HepG2 (cell line): ENCODE results near the gene FAM117A. TPM values are rescaled to one million over a fixed set of nuclear protein-coding genes. Genes with fewer than 3 reads are reported as not detected.
A peak's percentile ranks its signal among the peaks of the same experiment; 100 is the strongest.

ENCODE experiments used
- ATAC-seq: fragments of 200-7000 bp; cut with Tn5 transposase; 3 replicates; pipeline ENCODE4 v1.9.1; 2020; ENCODE audit warnings: mild to moderate bottlenecking, moderate library complexity
- BruUV-seq: library from RNA; stranded (reverse); fragments of 400-500 nt; replicated peaks from 2 replicates; lab custom pipeline; 2021; lab: Mats Ljungman, UMichigan
- CTCF ChIA-PET: fragments of 300-600 bp; formaldehyde crosslinking; extraction: SDS; loops from one replicate; lab custom pipeline; 2021; ENCODE audit warnings: low total read pairs, inconsistent platforms, low intra/inter-chr PET ratio; lab: Yijun Ruan, JAX
- POLR2A ChIA-PET: fragments of 350-600 bp; sonication (Branson Sonifier 250); formaldehyde crosslinking; loops from one replicate; lab custom pipeline; 2020; ENCODE audit warnings: antibody characterized with exemption, inconsistent platforms; lab: Yijun Ruan, JAX
- DNase-seq: peaks from one replicate; pipeline ENCODE4 v3.0.0-alpha.2; 2015; ENCODE audit warnings: low spot score
- FAIRE-seq: peaks from 3 replicates; lab custom pipeline; 2011; peaks lifted over from hg19 to GRCh38; lab: Jason Lieb, UNC
- H2AFZ ChIP-seq: one replicate; pipeline ENCODE4 v1.6.1; 2011; ENCODE audit warnings: low read length, inconsistent platforms
- H3K27ac ChIP-seq: fragments of 300-600 bp; 3 replicates; pipeline ENCODE4 v1.8.0; 2011; ENCODE audit warnings: mixed run types, mild to moderate bottlenecking, mixed read lengths, low read length, inconsistent platforms; ENCODE audit not compliant: insufficient read depth; ENCODE audit errors: extremely low read length
- H3K27me3 ChIP-seq, 2 experiments: fragments of 200-600 bp in 1 of 2; 2 replicates in 1 of 2; 3 replicates in 1 of 2; pipeline versions ENCODE4 v1.6.0 to v1.8.0; 2011; ENCODE audit warnings: low read length in 2 of 2, mild to moderate bottlenecking in 2 of 2, moderate library complexity in 2 of 2, inconsistent platforms in 1 of 2; ENCODE audit not compliant: insufficient read depth in 2 of 2, control insufficient read depth in 1 of 2
- H3K36me3 ChIP-seq, 2 experiments: fragments of 200-600 bp in 1 of 2; replicated peaks in 1 of 2; 2 replicates in 1 of 2; 3 replicates in 1 of 2; pipeline versions ENCODE4 v1.5.1 to v1.8.0; 2011; ENCODE audit warnings: low read length in 2 of 2, inconsistent platforms in 1 of 2; ENCODE audit not compliant: insufficient read depth in 2 of 2, control insufficient read depth in 1 of 2
- H3K4me1 ChIP-seq: 2 replicates; pipeline ENCODE4 v1.5.1; 2012; ENCODE audit warnings: low read length, inconsistent platforms; ENCODE audit not compliant: insufficient read depth
- H3K4me2 ChIP-seq: 2 replicates; pipeline ENCODE4 v1.6.0; 2011; ENCODE audit warnings: low read depth, low read length, inconsistent platforms
- H3K4me3 ChIP-seq, 3 experiments: fragments of 200-600 bp in 1 of 3; sonication (generic), shearing (Covaris generic) in 1 of 3; replicated peaks in 1 of 3; 2 replicates each; pipeline ENCODE4 v1.5.1; 2011 to 2016; ENCODE audit warnings: low read length in 3 of 3, inconsistent platforms in 2 of 3, low read depth in 2 of 3, mild to moderate bottlenecking in 2 of 3, control low read depth in 1 of 3, mixed read lengths in 1 of 3; ENCODE audit not compliant: insufficient read depth in 1 of 3
- H3K79me2 ChIP-seq: one replicate; pipeline ENCODE4 v1.6.1; 2011; ENCODE audit warnings: low read length, inconsistent platforms; ENCODE audit not compliant: insufficient read depth
- H3K9ac ChIP-seq: 2 replicates; pipeline ENCODE4 v1.6.0; 2011; ENCODE audit warnings: mild to moderate bottlenecking, low read depth, low read length, inconsistent platforms; ENCODE audit not compliant: insufficient read depth
- H3K9me3 ChIP-seq: 2 replicates; pipeline ENCODE4 v1.5.1; 2012; ENCODE audit warnings: mild to moderate bottlenecking, low read length
- H4K20me1 ChIP-seq: 2 replicates; pipeline ENCODE4 v1.6.0; 2011; ENCODE audit warnings: inconsistent platforms, mild to moderate bottlenecking, low read length, moderate library complexity; ENCODE audit not compliant: insufficient read depth
- ASH2L ChIP-seq: fragments of 300-600, 200-600 bp; sonication (generic); IDR thresholded peaks from 2 replicates; pipeline ENCODE4 v1.7.0; 2017; ENCODE audit warnings: low read depth, mild to moderate bottlenecking, moderate library complexity, mixed read lengths, low read length; ENCODE audit not compliant: insufficient read length
- ATF5 ChIP-seq: sonication (generic); formaldehyde crosslinking; IDR thresholded peaks from 2 replicates; pipeline ENCODE4 v1.4.0; 2020; ENCODE audit warnings: mild to moderate bottlenecking, low read depth, missing genetic modification reagents
- CREB3 ChIP-seq: sonication (generic); formaldehyde crosslinking; IDR thresholded peaks from 2 replicates; pipeline ENCODE4 v1.5.0; 2020; ENCODE audit warnings: missing genetic modification reagents
- DMTF1 ChIP-seq: sonication (generic); formaldehyde crosslinking; IDR thresholded peaks from 2 replicates; pipeline ENCODE4 v1.4.0; 2020; ENCODE audit warnings: mild to moderate bottlenecking, missing genetic modification reagents
- DR1 ChIP-seq: sonication (generic); formaldehyde crosslinking; IDR thresholded peaks from 2 replicates; pipeline ENCODE4 v1.8.0; 2021; ENCODE audit warnings: mild to moderate bottlenecking, missing genetic modification reagents, inconsistent platforms
- DZIP1 ChIP-seq: sonication (generic); formaldehyde crosslinking; IDR thresholded peaks from 2 replicates; pipeline ENCODE4 v1.5.0; 2020; ENCODE audit warnings: mild to moderate bottlenecking, missing genetic modification reagents
- TGIF2 ChIP-seq: IDR thresholded peaks from 2 replicates; pipeline ENCODE4 v1.6.1; 2016; ENCODE audit warnings: control low read depth, missing compliant biosample characterization
- THRA ChIP-seq: sonication (generic); formaldehyde crosslinking; IDR thresholded peaks from 2 replicates; pipeline ENCODE4 v1.4.0; 2020; ENCODE audit warnings: missing genetic modification reagents, borderline replicate concordance
- ZNF160 ChIP-seq: sonication (generic); formaldehyde crosslinking; IDR thresholded peaks from 2 replicates; pipeline ENCODE4 v1.8.0; 2022; ENCODE audit warnings: mild to moderate bottlenecking, inconsistent platforms, missing genetic modification reagents
- ZNF180 ChIP-seq: sonication (generic); formaldehyde crosslinking; IDR thresholded peaks from 2 replicates; pipeline ENCODE4 v1.4.0; 2020; ENCODE audit warnings: low read depth, missing genetic modification reagents, borderline replicate concordance
- ZNF235 ChIP-seq: sonication (generic); formaldehyde crosslinking; IDR thresholded peaks from 2 replicates; pipeline ENCODE4 v1.8.1; 2023; ENCODE audit warnings: mild to moderate bottlenecking, missing genetic modification reagents, borderline replicate concordance
- ZNF350 ChIP-seq: sonication (generic); formaldehyde crosslinking; IDR thresholded peaks from 2 replicates; pipeline ENCODE4 v1.4.0; 2020; ENCODE audit warnings: mild to moderate bottlenecking, low read depth, missing genetic modification reagents, borderline replicate concordance
- ZNF501 ChIP-seq: sonication (generic); formaldehyde crosslinking; IDR thresholded peaks from 2 replicates; pipeline ENCODE4 v1.5.1; 2020; ENCODE audit warnings: mild to moderate bottlenecking, moderate library complexity, missing genetic modification reagents
- WGBS: methylation state at CpG from one replicate; pipeline ENCODE4 v1.1.6; 2017; ENCODE audit warnings: low lambda C conversion rate; 5-methylcytosine and 5-hydroxymethylcytosine counted together
- in situ Hi-C: cut with HindIII; loops from 2 replicates; pipeline ENCODE4 v1.10.0; 2017; ENCODE audit warnings: low pct_unique_long_range_greater_than_20kb; ENCODE audit not compliant: extremely low pct_ligation_motif_present
- intact Hi-C: fragments of 100-400 bp; cut with micrococcal nuclease; formaldehyde crosslinking; loops from one replicate; pipeline ENCODE4 v1.10.0; 2022; ENCODE audit not compliant: unreplicated experiment
- polyA plus RNA-seq, 8 experiments: library from polyadenylated mRNA; depleted of rRNA in 3 of 8; stranded (reverse) in 7 of 8; unstranded in 1 of 8; fragments of >200 nt; fragmentation: Illumina TruSeq in 4 of 8; extraction: Trizol in 4 of 8; gene quantifications; 2 replicates each; pipeline versions ENCODE4 v1.2.1 to v1.2.3, GENCODE V29; 2011 to 2016; ENCODE audit warnings: low read depth in 4 of 8, missing spikeins in 1 of 8, mixed read lengths in 1 of 8; ENCODE audit not compliant: insufficient read depth in 1 of 8
- total RNA-seq, 5 experiments: library from RNA; depleted of rRNA; stranded (reverse); fragments of >200 nt; fragmentation: Illumina TruSeq; extraction: Trizol; gene quantifications; 2 replicates each; pipeline ENCODE4 v1.2.3, GENCODE V29; 2016; ENCODE audit warnings: low read depth in 1 of 5

FAM117A gene
- total and polyA plus RNA-seq, 2 of the 13 experiments (the other 11 are each of a cell fraction or from before 2014, with no cell fraction given): 12.1 to 19.8 TPM

- POLR2A ChIA-PET: interaction anchor here (1.2 to 2.1 kb wide), 2 partner anchors 13 to 125 kb away, joined by 3 to 9 read pairs; partner anchors contain the start of gene SLC35B1
- FAIRE-seq: peak; percentile 73
- TF ChIP-seq TGIF2 (CRISPR knock-in tag): no peak
- no peak for TF ChIP-seq ZNF180 (CRISPR knock-in tag)
- TF ChIP-seq ZNF350: peak; percentile 36; the same call in 1 of the 2 replicates
- TF ChIP-seq DMTF1 (CRISPR knock-in tag): no peak
- 0 out of 2 replicates have a peak, but pooled peaks have one; percentile 31 for TF ChIP-seq ZNF235
- no peak for TF ChIP-seq CREB3
- TF ChIP-seq ATF5: 0 out of 2 replicates have a peak, but pooled peaks have one; percentile 55
- TF ChIP-seq DZIP1: 0 out of 2 replicates have a peak, but pooled peaks have one; percentile 34
- peak; percentile 39 for TF ChIP-seq ASH2L
- no peak for TF ChIP-seq DR1
- 0 out of 2 replicates have a peak, but pooled peaks have one; percentile 18 for TF ChIP-seq THRA
- peak; percentile 63 for TF ChIP-seq ZNF501
- TF ChIP-seq ZNF160 (CRISPR knock-in tag): no peak
Measured at GRCh38 chr17:49694847-49695697, 68.9 kb downstream of the FAM117A start.

More at GRCh38 chr17:49694847-49695697, 68.9 kb downstream of the FAM117A start:
- no TSS peak for BruUV-seq
- Histone ChIP-seq H3K4me2 (peak overlapping the region; percentile 76), H3K27me3 (peaks cover 0 to 17% of the 10 kb centered on the region in 2 experiments; a peak in 2 of 5 replicates), H3K79me2 (no peaks in the 10 kb centered on the region), H3K27ac (no peak overlapping the region), H2AFZ (peak overlapping the region; percentile 68), H3K36me3 (0 out of 5 replicates have a peak, but pooled peaks cover 0 to under 1% of the 10 kb centered on the region in 2 experiments), H3K4me3 (peak overlapping the region in 2 of 3 experiments; percentile 13 to 59; a peak in 3 of 6 replicates), H4K20me1 (no peaks in the 10 kb centered on the region), H3K9ac (no peak overlapping the region), H3K9me3 (no peaks in the 10 kb centered on the region), H3K4me1 (peaks cover 29% of the 10 kb centered on the region)
- CTCF ChIA-PET: interaction anchor here (1.1 to 6.6 kb wide), 10 partner anchors 9 to 139 kb away, joined by 3 to 210 read pairs (median 4); partner anchors contain the start of gene NXPH3
- WGBS: 2% methylated on average over 16 of the region's 16 CpGs
- peak; percentile 30 for DNase-seq
- intact Hi-C loops (loop anchor here (1.0 kb wide), 1 partner anchor 127 kb away; no protein-coding TSS in a partner anchor), in situ Hi-C loops (no loop called here)
- peak; percentile 39 for ATAC-seq
